Fibroblast of skin of right biceps (primary cell): Measurements from ENCODE around the gene CLEC16A.

Experiments
- DNase-seq: peaks from one replicate; pipeline ENCODE4 v3.0.0-alpha.2; 2013

The CLEC16A gene

DNA sequence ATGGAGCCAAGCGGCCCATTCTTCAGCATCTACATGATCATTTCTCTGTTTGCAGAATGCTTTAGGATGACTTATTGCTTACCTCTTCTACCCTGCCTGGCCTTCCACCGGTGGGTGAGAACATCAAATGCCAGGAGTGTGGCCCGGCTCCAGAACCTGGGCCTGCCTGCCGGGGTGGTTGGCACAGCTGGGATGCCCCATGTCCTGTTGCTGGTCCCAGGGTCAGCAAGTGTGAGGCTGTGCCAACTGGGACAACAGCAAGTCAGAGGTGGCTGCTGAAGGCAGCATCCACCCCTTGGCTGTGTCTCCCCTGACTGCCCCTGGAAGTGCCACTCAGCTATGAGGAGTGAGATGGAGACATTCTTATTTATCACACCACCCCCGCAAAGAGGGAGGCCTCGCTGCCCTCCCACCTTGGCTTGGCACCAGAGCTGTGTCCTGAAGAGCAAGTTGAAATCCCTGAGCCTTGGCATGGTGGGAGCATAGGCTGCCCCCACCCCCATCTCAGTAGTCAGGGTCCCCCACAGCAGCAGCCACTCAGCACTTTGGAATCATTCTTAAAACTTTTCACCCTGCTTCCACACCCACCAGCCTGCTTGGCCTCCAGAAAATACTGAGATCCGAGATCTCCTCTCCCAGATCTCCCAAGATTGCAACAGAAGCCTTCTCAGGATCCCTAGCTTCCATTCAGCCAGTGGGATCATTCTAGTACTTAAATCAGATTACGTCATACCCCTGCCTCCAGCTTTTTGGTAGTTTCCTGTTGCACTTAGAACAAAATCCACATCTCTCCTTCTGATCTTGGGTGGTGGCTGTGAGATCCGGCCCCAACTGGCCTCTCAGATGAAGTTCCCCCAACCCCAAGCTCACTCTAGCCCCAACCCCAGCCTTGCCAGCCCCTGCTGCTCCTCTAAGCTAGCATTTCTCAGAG, 184.1 kb downstream of the CLEC16A start:
- DNase-seq: peak; percentile 75

DNA sequence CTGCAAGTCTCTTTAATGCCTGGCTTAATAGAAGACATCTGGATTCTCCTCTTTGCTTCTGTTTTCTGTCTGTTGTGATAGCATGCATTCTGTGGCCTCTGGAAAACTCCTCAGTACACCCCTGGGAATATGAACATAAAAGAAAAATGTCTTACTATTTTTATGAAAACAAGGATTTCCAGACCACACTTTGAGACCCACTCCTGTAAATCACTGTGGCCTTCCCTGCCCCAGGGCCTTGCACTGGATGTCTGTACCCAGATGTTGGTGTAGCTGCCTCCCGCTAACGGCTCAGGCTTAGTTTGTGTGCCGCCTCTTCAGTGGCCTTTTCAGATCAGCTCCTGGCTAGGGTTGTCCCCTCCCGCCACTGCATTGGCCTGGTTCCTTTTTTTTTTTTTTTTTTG, 185.0 kb downstream of the CLEC16A start:
- peak; percentile 86 for DNase-seq

DNA sequence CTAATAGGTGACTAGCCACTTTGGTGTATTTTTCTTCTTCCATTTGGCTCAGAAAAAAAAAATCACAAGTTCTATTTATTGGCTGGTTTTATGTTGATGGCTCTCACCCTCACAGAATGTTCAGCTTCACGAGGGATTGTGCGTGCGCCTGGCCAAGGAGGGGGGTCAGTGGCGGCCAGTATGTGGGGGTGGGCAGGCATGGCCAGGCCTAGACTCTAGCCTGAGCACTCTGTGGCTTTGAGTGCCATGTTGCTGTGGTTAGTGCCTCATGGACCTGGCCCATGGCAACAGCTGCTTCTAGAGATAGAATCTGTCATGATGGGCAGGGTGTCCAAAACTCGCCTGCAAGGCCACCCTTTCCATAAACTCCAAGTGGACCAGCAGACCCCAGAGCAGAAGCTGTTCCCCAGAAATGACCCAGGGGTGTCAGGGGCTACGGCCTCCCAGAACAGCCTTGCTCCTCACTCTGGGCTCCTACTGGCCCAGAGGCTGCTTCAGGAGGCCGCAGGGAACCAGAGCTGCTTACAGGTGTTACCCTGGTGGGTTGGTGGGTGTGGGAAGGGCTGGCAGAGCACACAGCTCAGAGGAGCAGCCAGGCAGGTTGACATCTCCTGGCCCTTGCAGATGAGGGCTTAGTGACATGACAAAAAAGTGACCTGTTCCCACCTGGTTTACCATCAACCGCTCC, 186.8 kb downstream of the CLEC16A start:
- no peak for DNase-seq

DNA sequence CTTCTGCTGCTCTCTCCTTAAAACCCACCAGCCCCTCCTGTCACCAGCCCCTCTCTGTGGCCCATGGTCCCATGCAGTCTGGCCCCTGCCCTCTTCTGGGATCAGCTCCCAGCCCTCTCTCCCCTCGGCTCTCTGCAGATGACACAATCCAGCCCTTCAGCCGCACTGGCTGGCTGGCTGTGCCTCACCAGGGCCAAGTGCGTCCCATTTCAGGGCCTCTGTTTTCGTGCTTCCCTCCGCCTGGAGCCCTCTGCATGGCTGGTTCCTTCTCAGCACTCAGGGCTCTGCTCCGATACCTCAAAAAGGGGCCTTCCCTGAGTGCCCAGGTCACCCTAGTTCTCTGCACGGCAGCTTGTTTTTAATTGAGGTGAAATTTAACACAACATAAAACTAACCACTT, 187.3 kb downstream of the CLEC16A start:
- DNase-seq: no peak

DNA sequence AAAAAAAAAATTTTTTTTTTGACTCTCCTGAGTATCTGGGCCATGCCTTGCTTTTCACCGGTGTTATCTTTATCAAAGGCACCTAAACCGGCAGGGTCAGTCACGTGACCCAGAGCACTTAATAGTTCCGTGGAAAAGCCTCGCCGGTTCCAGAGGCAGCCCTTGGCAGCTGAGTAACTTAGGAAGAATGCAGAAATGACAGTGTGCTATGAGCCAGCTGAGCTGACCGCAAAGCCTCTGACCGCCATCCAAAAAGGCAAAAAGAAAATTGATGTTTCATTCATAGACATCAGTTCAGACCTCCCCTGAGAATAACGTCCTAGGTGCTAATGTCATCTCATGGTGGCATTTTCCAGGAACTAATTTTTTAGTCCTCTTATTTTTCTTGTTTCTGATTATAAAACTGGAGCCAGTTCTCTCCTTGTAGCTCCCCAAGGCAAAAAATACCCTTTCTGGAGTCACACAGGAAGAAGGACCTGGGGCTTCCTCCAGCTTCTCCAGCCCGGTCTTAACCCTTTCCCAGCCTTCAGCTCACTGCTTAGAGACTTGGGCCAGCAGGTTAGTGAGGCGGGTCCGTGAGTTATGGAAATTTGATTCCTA, 189.1 kb downstream of the CLEC16A start:
- peak; percentile 96 for DNase-seq

DNA sequence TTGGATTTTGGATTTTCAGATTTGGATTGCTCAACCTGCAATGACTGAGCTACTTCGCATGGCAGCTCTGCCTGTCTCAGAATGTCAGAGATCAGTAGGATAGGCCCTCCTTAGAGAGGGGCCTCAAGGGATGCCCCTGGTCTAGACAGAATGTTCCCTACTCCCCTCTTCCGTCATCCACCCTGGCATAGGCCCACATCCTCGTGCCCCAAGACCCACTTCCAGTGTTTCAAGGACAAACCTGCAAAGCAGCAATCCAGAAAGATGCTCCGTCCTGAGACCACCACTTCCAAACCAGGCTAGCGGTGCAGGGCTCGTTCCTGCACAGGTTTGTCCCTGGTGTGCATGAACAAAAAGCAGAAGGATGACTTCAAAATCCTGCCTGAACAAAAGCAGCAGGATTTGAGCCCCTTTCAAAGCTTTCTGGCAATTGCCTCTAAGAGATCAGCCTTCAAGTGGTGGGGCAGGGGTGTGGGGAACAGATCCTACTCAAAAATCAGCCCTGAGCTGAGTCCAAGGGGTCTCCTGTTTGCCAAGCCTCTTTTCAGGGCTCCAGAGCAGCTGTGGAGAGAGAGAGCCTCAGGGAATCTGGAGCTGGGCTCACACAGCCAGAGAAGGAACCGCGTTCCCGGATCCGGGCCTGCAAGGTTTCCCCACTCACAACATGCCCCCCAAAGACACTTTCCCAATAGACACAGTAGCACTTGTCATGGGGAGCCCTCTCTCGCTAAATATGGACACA, 190.5 kb downstream of the CLEC16A start:
- no peak for DNase-seq

DNA sequence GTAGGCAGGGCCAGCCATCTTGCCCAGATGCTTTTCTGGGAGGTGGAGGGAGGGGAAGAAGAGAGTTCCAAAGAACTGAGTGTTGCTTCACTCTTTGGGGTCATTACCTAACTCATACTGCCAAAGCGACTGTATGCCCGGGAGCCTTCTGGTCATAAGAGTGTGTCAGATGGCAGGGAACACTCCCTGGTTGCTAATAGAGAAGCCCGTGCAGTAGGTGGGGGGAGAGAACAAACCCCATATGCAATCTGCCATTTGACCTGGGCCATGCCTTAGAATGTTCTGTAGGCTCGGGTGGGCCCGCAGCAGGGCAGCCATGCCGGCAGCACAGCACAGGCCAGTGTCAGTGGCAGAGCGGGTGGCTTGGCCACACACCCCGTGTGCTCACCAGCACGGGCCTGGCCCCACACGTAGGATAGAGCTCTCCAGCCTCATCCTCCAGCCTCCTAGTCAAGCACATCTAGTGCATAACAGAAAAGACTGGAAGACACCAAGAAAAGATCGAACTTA, 191.2 kb downstream of the CLEC16A start:
- peak; percentile 15 for DNase-seq

DNA sequence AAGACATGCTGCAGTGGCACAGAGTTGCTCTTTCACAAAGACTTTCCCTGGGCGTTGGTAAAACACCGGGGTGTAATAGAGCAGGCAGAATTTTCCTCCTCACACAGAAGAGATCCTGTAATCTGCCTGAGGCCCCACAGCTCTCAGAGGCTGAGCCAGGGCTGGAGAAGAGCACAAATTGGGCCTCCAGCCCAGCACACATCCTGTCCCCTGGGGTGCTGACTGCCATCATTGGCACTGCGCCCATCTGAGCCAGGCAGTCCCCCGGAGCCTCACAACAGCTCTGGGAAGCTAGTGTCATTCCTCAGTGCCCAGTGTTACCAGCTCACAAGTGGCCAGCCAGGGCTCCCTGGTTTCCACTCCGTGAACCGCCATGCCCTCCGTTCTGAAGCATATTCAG, 192.2 kb downstream of the CLEC16A start:
- peak; percentile 74 for DNase-seq

DNA sequence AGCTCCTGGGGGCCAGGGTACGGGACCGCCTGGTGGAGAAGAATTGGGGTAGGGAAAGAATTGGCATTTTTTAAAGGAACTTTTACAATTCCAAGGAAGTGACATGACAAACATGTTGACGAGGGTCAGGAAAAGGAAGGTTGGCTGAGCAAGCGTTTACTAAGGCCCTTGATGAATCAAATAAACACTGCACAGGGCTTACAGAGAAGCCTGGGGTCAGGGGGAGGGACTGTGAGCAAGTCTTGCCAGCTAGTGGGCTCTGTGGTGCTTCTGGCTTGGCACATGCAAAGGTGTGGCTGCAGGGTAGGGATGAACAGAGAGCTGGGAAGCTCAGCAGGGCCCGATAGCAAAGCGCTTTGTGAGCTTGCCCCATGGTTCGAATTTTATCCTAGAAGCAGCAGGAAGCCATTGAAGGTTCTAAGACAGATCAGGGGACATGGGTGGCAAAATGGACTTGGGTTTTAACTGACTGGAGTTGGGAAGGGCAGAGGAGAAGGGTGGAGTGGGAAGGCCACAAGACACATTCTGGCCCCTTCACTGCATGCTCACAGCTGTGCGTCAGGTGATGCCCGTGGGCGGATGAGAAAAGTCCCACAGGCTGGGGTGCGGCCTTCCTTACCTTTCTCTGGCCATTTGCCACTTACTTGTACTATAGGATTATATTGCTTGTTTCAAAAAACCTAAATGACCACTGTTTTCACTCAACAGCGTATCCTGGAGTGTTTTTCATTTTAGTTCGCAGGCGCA, 193.8 kb downstream of the CLEC16A start:
- DNase-seq: no peak

DNA sequence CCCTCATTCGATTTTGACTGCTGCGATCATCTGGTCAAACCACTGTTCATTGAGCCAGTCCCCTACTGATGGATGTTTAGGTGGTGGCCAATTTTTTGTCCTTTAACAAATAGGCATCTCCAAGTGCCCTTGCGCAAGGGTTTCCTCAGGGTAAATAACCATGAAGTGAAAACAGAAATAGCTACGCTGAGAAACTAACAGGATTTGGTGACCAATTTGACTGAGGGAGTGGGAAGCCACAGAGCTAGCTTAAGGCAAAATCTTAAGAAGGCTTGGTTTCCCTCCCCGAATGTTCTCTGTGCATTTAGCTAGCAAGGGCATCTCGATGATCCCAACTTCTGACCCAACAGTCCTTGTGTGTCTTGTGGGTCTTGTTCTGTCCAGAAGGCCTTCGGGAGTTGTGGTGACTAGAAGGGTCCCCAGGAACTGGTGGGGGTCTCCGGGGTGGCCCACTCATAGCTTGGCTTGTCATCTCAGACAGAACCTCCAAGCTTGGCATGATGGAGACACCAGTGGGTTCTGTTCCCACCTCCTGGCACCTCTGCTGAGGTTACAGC, 194.5 kb downstream of the CLEC16A start:
- DNase-seq: no peak

DNA sequence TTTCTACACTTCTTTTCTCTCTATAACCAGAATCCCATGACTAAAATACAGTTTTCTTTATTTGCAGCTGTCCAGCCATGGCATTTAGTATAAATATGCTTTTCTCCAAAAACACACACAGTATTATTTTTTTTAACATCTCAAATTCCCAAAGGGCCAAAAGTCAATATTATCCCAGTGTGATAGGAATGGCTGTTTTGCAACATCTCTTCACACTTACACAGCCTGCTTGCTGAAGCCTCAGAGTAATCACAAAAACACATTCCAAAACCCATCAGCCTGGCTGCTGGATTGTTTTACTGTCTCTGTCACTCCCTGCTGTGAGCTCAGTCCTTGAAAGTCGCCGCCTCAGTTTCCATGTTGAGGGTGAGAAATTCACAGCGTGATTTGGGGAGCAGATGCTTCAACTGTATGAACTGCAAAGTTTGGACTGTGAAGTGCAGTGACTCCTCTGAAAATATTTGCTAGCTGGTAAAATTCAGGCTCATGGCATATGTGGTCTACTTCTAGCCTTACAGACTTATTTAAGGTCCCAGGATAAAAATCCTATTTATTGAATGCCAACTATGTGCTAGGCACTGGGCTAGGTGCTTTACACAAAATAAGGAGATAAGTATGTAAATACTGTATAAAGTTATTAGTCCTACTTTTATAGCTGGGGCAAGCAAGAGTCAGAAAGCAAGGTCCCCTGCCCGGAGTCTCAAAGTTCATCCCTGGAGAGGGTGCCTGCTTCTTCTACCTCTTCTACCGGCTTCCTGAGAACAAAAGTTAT, 195.1 kb downstream of the CLEC16A start:
- peak; percentile 79 for DNase-seq

DNA sequence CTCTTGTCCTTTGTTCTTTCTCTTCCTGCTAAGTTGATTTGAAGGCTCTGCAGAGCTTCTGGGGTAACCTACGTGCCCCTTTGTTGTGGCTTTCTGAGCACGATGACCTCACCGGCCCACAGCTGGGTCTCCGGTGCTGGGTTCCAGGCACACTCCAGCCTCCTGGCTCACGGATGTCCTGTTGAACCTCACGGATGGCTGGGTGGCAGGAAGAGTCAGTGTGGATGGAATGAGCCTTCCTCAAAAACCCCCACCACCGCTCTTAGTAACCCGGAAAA, 195.7 kb downstream of the CLEC16A start:
- DNase-seq: peak; percentile 14

DNA sequence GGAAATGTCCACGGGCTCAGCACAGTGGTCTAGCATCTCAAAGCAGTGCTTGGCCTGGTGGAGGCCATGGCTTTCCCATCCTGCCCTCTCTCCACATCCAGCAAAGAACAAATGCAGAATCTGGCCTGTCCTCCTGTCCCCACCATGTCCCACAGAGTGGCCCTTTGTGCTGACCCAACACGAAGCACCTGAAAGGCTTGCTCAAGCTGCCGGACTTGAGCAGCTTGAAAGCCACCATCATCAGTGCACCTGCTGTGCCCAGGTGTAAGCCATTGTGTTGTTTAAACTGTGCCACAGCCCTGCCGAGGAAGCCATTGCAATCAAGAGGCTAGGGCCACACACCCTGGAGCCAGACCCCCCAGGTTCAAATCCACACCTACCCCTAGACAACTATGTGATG, 196.1 kb downstream of the CLEC16A start:
- no peak for DNase-seq

DNA sequence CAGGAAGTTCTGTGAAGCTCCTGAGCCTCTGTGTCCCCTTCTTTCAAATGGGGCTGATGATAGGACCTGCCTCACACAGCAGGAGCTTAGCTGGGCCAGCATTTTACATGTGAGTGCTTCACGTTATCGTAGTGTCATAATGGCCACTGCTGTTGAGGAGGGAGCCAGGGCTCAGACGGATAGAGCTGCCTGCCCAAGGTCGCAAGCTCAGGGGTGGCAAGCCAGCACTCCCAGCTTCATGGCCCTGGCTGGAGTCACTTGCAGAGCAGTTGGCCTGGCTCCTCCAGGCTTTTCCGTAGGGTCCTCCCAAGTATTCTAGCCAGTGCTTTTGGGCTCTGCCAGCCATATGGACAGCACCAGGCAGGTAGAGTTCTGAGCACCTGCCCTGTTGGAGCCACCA, 196.5 kb downstream of the CLEC16A start:
- no peak for DNase-seq

DNA sequence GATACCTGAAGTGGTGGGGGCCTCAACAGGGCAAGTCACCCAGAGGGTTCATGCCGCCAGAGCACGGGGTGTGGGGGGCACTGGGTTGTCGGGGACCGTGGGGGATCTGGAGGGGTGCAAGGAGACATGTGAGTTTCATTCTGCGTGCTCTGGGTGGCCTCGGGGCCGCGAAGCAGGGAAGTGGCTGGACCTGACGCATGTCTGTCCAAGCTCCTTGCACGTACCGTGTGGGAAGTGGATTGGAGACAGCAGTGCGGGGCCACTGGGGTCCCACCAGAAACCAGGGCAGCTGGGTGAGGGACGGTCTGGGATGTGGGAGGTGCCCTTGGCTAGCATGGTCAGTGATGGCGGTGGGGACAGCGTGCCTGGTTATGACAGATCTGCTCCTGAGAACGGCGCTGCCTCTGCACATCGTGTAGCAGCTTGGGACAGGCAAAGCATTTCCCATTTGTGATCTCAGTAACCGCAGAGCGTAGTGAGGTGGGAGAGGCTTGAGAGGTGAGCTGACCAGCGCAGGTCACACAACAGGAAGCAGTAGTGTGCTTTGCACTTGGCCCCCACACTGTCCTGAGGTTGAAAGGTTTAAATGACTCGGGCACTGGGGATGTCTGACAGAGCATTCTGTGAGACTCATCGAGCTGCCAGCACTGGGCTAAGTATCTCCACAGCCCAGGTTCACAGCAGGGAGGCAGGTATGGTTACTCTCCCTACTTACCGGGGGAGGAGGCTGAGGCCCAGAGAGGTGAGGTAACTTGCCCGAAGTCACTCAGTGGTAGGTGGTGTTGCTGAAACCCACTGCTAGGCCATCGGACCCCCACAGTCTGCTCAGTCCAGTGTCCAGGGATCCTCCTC, 197.3 kb downstream of the CLEC16A start:
- no peak for DNase-seq

DNA sequence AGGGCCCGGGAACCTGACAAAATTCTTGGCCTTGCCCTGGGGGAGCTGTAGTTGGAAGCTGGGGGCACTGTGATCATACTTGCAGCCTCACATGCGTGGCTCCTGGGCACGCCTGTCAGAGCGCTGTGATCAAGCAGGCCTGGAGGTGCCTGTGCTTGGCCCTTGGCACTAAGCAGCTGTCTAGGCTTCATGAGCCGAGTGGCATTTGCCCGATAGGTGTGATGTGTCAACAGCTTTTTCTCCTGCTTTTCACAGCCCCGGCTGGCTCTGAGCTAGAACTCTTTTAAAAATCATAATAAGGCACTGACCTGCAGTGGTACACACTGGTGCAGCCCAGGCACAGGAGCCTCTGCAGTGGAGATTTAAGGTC, 197.9 kb downstream of the CLEC16A start:
- no peak for DNase-seq

DNA sequence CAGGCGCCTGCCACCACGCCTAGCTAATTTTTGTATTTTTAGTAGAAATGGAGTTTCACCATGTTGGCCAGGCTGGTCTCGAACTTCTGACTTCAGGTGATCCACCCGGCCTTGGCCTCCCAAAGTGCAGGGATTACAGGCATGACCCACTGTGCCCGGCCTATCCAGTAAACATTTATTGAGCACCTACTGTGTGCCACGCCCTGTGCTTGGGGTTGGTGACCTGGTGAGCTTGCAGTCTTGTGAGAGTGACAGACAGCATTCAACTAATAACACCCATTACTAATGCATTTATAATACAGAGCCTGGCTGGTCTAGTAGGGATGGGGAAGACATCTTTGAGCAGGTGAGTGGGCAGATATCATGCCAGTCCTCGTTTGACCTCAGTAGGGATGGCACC, 198.6 kb downstream of the CLEC16A start:
- DNase-seq: no peak

DNA sequence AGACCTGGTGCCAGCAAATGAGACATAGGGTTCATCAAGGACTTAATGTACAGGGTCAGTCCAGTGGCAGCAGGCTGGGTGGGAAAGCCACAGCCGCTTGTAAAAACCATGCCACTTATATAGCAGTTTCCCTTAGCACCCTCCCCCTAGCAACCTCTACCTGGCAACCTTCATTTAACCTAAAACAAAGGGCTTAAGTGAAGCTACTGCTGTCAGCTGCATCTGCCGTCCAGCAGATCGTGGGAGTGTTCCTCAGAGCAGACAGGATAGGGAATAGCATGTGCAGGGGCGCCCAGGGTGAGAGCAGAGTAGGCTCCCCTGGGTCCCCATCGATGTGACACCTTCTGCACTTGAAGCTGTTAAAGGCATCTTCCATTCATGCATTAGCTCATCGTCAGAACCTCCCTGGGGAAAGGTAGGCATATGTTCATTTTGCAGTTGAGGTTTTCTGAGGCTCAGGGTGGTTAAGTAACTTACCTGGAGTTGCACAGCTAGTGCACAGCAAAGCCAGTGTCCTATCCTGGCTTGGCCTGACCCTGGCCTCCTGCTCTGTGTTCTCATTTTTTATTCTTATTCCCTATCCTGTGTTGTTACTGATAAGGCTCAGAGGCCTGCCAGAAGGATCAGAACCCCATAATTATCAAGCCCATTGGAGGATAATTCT, 199.1 kb downstream of the CLEC16A start:
- DNase-seq: no peak

DNA sequence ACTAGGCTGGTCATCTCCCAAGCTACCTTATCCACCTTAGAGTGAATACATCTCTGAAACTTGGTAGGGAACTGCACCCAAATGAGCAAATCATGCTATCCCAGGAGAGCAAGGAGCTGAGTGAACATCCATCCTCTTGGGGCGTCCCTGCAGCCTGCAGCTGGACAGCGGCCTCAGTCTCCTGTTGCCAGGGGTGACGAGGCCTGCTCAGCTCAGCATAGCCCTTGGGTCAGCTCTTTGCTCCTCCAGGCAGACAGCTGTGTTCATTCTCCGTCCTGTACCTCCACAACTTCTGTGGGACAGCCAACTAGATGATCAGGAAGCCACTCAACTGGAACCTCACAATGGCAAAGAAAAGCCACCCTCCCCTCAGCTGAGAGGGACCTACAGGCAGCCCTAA, 199.8 kb downstream of the CLEC16A start:
- DNase-seq: no peak
